Effector CD8-positive, alpha-beta T cell (primary cell): ENCODE results near the gene KSR2.
"Not testable (repeated sequence)": the region's sequence is repeated elsewhere in the genome, so short reads cannot be mapped to it uniquely, and the experiment has no call there.

Experiments used
- DNase-seq: peaks from one replicate; lab custom pipeline; 2025; lab: John Stamatoyannopoulos, UW

Gene KSR2

DNA sequence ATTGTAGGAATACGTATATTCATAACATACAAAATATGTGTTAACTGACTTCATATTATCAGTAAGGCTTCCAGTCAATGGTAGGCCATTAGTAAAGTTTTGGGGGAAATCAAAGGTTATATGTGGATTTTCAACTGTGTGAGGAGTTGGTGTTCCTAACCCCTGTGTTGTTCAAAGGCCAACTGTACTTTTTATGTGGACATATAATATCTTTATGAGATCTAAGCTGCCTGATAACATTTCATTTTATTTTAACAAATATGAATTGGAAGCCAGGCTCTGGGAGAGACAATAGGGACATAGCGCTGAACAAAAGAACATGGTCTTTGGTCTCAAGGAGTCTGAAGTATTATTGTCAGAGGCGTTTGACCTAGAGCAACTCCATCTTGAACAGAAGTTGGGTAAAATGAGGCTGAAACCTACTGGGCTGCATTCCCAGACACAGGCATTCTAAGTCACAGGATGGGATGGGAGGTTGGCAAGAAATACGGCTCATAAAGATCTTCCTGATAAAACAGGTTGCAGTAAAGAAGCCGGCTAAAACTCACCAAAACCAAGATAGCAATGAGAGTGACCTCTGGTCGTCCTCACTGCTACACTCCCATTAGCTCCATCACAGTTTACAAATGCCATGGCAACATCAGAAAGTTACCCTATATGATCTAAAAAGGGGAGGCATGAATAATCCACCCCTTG, 147.2 kb downstream of the KSR2 start:
- no peak for DNase-seq

DNA sequence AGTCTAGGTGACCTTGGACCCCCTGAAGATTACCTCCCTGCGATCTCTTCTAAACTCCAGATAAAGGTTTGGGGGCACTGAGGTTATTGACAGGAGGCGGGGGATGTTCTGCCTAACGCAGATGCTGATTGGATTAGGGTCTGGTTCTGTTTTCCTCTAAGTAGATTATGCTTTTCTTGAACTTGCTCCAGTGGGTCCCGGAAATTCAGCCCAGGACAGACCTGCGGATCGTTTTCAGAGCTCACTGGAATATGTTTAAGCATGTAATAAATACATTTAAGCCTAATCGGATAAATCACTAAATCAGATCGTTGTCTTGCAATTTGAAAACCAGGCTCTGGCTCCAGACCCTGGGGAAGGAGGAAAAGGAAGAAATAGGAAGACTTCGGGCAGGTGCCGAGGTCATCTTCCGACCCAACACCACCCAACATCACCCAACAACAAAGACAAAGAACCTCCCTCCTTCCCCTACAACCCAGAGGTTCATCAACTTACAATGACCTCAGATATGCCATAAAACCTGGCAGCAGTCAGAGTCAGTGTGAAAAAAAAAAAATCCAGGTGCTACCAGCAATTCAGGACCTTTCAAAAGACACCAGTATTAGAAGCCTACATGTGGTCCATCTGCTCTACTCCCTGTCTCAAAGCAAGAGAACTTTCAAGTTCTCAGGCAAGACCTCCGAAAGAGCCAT, 148.4 kb downstream of the KSR2 start:
- no peak for DNase-seq

DNA sequence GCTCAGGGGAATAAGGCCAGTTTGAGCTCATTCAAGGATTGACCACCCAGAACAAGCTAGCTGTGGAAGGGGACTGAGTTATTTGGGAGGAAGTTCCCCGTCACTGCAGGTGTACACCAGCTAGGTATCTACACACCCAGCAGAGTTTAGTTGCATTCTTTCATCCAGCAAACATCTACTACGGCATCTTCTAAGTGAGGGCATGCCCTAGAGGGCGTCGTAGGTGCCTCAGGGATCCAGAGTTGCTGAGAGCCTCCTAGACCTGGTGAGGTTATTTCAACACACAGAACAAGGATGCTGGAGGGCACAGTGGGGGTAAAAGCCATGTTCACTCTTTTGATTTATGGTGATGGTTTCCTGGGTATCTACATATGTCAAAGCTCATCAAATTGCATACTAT, 149.6 kb downstream of the KSR2 start:
- DNase-seq, result no peak

DNA sequence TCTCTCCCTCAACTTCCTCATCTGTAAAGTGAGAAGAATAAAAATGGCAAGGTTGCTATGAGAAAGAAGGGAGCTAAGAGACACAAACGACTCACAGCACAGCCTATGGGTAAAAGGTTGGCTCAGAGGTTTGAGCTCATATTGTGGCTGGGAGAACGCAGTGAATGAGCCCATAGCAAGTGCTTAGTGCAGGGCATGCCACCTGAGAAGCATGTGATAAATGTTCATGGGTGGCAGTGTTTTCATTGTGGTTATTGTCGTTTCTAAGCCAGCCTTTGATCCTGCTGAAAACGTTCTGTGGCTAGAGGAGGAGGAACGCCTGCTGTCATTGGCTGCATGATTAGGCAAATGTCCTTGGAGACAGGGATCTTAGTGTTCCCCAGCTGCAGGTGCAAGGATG, 150.4 kb downstream of the KSR2 start:
- DNase-seq, result no peak

DNA sequence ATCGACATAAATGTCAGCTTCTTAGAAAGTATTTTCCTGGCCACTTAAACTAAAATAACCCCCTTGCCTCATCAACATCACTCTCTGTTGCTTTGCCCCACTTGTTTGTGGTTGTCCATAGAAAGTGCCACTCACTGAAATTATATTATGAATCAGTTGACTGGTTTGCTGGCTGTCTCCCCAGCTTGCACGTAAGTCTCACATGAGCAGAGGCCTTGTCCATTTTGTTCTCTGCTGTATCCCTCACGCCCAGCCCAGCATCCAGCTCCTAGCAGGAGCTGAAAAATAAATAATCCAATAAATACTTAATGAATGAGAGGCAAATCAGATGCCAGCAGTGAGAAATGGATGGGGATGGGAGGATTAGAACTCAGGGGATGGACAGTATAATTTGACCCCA, 159.3 kb downstream of the KSR2 start:
- no peak for DNase-seq

DNA sequence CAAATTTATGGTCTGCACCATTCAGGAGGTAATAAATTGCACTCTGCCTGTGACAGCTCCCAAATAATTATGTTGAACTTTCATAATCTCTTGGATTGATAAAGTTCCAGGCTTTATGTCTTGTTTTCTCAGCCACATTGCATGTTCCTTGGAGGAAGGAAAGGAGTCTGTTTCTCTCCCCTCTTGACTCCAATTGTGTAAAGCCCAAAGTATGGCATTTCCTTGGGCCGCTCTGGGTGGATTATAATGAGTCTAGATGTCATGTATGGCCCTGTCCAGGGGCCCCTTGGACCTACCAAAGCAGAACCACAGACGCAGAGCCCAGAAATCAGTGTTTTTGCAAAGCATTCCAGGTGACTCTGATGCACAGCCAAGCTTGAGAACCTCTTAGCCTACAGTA, 160.8 kb downstream of the KSR2 start:
- DNase-seq, result no peak

DNA sequence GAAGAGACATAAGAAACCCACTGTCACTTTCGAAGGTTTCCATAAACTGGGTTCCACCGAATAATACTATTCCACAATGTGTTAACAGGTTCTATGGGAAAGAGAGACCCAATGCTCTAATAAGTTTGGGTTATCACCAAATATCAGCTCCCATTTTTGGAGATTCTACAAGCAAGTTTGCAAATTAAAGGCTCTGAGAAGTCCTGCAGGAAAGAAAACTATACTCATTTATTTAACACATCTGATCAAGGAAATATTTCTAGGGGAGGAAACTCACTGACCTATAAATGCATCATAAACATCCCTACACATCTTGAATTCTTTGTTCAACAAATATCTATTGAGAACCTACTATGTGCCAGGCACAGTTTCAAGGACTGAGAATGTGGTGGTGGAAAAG, 161.4 kb downstream of the KSR2 start:
- no peak for DNase-seq

DNA sequence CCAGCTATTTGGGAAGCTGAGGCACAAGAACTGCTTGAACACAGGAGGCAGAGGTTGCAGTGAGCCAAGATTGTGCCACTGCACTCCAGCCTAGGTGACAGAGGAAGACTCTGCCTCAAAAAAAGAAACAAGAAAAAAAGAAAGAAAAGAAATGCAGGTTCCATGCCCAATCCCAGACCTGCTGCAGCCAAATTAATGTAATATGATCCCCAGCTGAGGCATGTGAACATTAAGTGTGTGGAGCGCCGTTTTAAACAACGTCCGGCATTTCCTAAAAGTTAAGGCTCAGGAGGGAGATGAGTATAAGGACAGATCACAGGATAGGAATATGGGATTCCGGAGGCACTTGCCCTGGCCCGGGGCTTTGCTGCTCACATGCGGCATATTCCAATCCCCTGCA, 162.9 kb downstream of the KSR2 start:
- DNase-seq, result no peak

DNA sequence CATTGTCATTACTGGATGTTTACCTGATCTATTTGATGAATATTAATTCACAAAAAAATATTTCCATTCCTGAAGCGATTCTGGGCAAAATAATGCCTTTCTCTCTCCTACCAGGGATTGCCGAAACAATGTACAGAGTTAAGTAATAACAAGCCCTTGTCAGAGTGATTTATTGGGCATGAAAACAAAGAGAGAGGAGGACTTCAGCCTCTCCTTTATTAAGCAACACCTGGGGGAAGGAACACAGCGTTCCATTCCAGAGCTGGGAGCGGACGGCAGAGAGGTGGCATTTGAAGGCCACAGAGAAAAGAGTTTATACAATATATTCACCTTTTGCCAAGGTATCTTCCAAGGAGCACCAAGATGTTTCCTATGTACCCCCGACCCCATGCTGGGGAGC, 165.8 kb downstream of the KSR2 start:
- no peak for DNase-seq

DNA sequence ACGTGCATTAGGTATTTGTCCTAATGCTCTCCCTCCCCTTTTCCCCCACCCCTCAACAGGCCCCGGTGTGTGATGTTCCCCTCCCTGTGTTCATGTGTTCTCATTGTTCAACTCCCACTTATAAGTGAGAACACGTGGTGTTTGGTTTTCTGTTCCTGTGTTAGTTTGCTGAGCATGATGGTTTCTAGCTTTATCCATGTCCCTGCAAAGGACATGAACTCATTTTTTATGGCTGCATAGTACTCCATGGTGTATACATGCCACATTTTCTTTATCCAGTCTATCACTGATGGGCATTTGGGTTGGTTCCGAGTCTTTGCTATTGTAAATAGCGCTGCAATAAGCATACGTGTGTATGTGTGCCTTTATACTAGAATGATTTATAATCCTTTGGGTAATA, 168.1 kb downstream of the KSR2 start:
- not testable (repeated sequence) for DNase-seq

DNA sequence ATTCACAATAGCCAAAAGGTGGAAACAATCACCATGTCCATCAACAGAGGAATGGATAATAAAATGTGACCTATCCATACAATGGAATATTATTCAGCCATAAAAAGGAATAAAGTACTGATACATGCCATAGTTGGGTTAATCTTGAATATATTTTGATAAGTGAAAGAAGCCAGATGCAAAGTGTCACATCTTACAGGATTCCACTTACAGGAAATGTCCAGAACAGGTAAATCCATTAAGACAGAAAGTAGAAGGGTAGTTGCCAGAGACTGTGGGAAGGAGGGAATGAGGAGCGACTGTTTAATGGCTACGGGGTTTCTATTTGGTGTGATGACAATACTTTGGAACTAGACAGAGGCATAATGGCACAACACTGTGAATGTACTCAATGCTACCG, 171.6 kb downstream of the KSR2 start:
- DNase-seq, result no peak

DNA sequence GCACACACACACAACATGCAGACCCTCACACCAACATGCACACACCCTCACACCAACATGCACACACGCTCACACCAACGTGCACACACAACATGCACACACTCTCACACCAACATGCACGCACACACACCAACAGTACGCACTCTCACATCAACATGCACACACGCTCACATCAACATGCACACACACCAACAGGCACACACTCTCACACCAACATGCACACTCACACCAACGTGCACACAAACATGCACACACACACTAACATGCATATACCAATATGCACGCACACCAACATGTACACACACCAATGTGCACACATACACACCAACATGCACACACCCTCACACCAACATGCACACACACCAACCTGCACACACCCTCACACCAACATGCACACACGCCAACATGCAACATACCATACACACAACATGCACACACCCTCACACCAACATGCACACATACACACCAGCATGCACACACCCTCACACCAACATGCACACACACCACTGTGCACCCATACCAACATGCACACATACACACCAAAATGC, 175.8 kb downstream of the KSR2 start:
- DNase-seq, result no peak

DNA sequence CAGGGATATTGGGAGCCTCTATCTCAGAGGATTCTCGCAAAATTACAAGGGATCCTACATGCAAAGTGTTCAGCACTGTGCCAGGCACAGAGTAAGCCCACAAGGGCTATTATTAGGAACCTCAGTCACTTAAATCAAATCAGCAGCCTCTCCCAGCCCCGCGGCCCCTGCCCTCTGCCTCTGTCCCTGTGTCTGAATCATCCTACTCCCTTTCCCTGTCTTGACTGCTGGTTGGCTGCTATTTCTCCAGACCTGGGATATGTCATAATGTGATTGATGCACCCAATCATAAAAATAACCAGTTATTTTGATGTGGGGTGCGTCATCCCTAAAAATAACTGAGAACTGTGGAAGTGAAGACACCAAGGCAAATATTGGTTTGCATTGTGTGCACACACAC, 176.3 kb downstream of the KSR2 start:
- DNase-seq, result no peak

DNA sequence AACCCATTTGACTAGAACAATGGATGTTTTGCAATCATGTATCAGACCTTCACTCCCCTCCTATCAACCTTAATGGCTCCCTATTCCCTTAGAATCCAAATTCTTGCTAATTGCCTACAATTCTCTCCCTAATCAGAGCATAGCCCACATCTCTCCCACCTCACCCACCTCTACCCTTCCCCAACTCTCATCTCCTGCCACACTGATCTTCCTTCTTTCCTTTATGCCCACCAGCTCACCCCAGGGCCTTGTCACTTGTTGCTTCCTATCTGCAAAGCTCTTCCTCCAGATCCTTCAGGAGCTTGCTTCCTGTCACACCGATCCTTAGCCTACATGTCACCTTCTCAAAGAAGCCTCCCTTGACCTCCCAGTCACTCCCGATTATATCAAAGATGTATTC, 177.8 kb downstream of the KSR2 start:
- DNase-seq, result no peak

DNA sequence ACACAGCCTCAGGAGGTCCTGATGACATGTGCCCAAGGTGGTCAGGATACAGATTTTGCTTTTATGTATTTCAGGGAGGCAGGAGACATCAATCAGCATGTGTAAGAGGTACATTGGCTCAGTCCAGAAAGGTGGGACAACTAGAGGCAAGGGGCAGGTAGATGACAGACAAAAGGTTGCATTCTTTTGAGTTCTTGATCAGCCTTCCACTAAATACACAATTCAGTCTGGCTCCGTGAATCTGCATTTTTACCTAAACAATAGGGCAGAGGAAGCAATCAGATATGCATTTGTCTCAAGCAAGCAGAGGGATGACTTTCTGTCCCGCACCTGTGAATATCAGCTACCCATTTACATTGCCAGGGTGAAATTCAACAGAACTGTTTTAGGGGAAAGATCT, 178.6 kb downstream of the KSR2 start:
- DNase-seq, result no peak

DNA sequence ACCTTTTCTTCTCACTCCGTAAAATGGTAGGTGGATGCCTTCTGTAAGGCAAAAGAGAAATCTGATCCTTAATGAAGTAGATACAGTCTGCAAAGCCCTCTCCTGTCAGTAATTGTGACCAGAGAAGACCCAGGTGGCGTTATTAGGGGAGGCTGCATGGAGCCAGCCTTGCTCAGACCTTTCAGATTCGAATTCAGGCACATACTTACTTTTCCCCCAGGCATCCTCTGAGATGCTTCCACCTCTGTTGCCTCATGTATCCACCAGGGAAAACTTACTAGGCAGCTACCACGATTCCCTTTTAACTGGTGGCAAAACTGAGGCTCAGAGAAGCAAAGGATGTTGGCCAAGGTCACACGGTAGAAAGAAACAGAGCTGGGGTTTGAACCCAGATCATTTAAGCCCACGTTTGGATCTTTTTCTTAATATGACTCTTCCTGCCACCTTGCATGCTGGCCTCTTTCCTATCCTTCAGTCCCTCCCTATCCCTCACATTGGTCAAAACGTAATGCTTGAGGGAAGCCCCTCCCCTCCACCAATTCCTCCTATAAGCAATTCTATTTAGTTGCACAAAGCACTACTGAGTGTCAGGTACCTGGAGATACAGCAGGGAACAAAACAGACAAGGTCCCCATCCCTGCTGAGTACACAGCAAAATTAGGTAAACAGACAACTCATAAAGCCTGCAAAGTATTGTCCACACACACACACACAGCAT, 179.4 kb downstream of the KSR2 start:
- no peak for DNase-seq

DNA sequence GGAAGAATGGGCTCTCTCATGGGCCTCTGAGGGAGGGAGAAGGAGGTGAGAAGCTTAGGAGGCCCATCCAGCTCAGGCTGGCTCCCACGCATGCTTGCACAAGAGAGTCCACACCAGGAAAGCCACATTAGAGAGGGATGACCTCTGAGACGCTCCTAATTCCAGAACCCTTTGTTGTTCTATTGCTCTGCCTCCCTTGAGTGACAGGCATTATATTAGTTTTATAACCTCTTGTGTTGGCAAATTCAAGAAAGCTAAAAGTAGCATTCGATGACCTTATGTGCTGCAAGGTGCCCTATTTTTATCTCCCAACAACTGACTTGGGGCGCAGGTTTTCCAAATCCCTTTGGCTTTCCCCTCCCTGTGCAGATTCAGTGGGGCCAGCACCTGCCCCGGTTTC, 190.1 kb downstream of the KSR2 start:
- DNase-seq, result no peak

DNA sequence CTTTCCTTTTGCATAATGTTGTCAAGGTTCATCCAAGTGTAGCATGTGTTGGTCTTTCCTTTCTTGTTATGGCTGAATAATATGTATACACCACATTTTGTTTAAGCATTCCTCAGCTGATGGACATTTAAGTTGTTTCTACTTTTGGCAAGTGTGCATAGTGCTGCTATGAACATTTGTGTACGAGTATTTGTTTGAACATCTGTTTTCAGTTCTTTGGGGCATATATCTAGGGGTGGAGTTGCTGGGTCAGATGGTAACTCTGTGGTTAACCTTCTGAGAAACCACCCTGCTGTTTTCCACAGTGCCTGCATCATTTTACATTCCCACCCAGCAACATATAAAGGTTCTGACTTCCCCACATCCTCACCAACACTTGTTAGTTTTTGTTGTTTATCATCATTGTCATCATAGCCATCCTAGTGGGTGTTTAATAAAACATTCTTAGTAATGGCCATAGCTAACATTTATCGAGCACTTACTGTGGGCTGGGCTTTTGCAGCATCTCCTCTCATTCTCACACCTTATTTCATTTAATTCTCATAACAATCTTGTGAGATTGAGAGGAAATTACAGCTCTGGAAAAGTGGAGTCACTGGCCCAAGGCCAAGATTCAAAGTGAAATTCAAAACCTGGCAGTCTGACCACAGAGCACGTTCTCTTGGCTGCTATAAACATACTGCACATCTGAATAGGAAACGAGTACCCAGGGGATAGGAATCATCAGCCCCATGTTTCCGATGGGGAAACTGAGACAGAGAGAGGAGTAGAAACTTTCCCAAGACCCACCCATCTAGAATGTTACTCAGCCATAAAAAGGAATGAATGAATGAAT, 193.6 kb downstream of the KSR2 start:
- no peak for DNase-seq

DNA sequence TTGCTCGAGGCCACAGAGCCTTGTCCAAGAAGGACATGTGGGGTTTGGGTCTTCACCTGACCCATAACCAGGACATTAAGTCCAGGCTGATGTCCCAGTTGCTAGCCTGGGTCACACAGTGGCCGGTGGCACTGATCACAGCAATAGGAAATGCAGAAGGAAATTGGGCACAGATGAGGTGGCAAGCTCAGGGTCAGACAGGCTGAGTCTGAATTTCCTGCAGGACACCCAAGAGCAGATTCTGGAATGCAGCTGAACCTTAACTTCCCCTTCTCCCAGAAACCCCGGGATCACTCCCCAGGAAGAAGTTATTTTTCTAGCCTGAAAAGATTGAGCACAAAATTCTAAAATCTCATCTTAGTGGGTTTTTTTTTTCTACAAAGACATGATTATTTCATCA, 199.9 kb downstream of the KSR2 start:
- DNase-seq, result no peak

DNA sequence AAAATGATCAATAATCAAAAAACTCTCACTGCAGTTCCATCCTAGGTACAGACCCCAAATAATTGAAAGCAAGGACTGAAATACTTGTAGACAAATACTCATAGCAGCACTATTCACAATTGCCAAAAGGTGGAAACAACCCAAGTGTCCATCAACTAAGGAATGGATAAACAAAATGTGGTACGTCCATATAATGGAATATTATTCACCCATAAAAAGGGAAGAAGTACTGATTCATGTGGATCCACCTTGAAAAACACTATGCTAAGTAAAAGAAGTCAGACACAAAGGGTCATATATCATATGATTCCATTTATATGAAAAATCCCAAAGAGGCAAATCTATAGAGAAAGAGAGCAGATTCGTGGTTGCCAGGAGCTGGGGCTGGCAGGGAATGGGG, 202.8 kb downstream of the KSR2 start:
- no peak for DNase-seq

DNA sequence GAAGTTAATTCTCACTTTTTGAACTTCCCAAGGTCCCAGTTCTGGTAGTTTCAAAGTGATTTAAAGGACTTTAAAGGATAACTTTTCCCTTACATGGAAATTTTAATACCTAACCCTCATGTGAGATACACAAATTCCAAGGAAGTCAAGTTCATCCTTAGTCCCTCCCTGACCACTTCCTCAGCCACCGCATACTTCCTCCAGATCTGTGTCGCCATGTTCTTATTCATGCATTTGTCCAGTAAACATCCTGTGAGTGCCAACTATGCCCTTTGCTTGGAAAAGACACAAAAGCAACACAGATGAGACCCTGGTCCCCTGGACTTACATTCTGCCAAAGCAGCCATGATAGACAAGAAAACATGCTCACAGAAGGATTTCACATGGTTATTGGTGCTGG, 206.6 kb downstream of the KSR2 start:
- DNase-seq, result no peak

DNA sequence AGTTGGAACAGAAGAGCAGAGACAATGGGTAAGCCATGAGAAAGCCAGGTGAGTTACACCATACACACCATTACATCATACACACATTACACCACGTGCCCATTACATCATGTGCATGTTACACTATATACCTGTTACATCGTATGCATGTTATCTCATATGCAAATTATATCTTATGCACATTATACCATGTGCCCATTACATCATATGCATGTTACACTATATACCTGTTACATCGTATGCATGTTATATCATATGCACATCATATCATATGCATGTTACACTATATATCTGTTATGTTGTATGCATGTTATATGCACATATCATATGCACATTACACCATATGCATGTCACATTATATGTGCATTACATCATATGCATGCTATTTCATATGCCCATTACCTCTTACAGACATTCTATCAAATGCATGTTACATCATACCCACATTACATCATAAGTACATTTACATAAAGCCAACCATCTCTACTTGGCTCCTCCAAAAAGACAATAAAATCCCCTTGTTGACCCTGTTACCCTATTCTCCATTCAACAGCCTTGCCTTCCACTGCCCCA, 207.2 kb downstream of the KSR2 start:
- DNase-seq, result no peak
